ENCODE data around the gene NAA20.

NAA20 gene, protein sequence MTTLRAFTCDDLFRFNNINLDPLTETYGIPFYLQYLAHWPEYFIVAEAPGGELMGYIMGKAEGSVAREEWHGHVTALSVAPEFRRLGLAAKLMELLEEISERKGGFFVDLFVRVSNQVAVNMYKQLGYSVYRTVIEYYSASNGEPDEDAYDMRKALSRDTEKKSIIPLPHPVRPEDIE

DNA sequence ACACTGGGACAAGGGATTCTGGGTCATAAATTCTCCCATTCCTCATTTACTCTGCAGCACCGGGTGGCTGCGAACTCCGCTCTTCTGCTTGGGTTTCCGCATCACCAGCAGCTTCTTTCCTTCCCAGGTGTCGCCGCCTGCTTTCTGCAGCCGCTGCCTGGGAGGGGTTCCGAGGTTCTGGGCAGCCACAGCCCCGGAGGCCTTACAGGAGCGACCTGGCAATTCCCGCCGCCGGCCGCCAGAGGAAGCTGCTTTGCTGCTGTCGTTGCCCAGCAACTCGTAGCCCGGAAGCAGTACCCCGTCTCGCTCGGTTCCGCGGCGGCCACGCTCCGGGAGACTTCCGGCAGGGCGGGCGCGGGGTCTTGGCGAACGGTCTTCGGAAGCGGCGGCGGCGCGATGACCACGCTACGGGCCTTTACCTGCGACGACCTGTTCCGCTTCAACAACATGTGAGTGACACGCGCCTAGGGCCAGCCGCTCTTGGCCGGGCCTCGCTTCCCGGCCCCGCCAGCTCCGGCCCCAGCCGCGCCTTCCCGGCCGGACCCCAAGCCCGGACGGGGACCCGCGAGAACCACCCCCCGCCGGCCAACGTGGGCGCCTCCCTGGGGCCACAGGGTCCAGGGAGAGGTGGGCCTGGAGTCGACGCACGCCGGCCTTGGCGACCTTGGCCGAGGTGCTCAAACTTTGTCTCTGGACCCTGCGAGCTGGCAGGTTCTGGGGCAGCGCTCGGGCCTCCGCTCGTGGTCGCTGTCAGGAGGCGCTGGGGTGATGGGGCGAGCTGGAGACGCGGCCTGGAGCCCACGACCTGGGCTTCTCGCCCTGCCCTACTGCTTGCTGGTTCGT lies at the start of gene NAA20:
Gene NAA20, plus strand, starts transcription at position 362 of the 843 bp plus-strand sequence. Its CDS starts 35 bp downstream, at position 397.
- peak; percentile 56 to 92 (median 88) for DNase-seq

DNA sequence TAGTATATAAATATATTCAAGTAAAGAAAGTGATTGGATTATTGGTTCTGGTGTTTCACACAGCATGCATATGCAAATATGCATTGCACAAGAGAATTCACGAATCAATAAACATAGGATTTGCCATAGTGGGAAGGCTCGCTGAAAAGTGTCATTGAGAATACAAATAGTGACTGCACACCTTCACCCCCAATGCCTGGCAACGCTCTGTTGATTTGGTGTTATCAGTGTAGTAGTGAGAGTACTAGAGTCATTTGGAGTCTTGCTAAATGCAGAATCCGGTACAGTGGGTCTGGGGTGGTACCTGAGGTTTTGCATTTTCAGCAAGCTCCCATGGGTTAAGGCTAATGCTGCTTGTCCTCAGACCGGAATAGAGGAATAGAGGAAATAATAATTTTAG lies 49.7 kb upstream of the NAA20 start:
- no peak for DNase-seq

DNA sequence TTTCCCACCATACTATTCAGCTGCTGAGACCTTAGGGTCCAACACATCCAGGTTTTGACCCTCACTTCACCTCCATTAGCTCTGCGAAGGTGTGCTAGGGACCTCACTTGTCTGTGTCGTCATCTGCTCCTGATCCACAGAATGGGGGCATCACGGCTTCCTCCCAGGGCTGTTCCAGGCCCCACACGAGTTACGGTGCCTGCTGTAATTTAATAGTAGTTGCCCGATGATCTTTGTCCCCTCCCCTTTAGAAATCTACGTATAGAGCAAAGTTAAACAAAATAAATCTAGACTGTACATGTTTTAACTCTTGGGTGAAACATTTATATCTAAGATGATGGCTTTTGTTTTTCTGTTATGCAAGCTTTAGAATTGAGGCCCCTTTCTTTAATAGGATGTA lies 49.1 kb upstream of the NAA20 start:
- no peak for DNase-seq

DNA sequence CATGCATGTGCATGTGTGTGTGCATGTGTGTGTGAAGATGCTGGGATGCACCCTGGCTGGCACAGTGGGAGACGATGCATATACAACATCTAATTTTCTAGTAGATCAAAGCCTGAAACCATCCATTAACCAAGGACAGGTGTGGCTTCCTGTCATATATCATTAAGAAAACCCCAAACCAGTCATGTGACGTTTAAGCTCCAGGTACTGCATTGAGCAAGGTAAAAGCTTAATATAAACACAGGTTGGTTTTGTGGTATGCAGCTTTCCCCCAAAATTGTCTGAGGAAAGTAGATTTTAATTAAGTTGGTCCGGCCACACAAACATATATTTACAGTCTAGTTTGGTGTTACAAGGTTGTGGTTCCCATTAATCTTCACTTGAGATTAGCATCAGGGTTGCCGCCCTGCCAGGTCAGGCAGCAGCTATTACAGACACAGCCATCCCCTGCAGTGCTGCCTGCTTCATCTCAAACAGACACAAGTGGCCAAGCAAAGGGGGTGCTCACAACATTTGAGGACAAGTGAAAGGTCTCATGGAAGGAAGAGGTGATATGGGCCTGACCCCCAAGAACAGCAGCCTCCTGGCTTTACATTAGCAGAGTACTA lies 48.6 kb upstream of the NAA20 start:
- DNase-seq = no peak

DNA sequence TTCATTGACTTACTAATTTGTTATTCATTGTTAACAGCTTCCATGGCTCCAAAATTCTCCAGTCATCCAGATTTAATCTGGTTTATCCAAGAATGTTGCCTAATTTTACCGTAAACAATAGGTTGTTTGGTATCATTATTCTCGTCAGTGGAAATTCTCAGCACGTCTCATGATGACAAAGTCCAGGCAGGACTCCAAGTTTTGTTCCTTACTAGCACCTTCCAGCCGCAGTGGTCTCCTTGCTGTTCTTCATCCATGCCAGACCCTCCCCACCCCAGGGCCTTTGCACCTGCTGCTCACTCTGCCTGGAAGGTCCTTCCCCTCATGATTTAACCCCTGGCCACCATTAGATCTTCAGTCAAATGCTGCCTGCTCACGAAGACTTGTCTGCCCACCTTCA lies 48.1 kb upstream of the NAA20 start:
- DNase-seq = no peak

DNA sequence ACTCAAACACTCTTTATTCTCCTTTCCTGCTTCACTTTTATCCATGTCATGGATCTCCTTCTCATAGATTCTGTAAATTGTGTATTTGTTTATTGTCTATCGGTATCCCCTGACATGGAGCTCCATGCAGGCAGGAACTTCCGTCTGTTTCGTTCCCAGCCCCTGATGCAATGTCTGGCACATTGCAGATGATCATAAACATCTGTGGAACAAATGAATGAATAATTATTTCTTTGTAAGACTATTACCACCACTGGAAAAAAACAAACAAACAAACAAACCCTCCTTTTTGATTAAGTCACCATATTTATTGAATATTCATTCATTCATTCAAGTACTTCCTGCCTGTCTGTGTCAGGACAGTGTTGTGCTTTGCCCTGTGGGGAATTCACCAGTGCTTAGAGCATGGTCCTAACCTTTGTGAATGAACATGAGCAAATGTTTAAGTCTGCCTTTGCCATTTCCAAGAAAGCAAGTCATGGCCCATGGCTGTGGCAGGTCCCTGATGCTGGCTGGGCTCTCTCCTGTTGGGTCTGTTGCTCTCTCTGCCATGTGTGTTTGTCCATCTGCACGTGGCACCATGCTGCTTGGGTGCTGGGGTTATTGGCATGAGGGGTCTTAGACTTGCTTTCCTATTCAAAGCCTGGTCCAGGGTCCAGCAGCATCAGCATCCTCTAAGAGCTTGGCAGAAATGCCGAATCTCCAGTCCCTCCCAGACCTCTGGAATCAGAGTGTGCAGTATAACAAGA lies 47.5 kb upstream of the NAA20 start:
- no peak for DNase-seq

DNA sequence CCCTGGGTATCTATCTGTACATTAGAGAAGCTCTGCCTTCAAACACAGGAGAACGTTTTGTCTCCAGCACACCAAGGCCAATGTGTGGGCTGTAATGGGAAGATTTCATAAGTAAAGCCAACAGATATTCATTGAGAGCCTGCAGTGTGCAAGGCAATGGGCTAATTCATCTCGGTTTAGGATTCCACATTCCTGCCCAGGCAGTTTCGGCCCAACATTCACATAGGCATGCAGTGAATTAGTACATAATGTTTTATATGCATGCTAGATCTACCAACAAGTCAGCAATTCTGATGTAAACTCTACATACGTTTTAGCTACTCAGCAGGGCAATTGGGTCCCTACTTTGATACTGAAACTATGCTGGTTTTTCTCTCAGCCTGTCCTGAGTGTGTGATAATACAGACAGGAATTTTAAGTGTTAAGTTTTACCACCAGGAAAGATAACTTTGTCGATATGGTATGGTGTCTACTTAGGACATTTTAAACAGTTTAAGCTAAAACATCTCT lies 46.9 kb upstream of the NAA20 start:
- DNase-seq = no peak

DNA sequence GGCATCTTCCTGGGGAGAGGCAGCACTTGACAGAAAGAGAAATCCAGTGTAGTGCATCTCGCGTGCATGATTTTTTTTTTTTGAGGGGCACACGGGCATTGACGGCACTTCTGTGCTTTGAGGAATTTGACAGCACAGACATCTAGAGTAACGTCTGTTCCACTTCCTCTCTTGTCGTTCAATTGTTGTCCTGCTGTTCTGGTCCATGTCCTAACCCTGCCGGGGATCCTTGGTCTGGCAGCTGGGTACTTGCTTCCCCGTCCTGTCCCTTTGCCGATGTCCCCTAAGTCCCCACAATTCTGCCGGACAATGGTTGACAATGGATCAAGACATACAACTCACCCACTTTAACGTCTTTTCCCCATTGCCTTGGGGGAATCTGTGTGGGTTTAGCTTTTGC lies 46.0 kb upstream of the NAA20 start:
- no peak for DNase-seq

DNA sequence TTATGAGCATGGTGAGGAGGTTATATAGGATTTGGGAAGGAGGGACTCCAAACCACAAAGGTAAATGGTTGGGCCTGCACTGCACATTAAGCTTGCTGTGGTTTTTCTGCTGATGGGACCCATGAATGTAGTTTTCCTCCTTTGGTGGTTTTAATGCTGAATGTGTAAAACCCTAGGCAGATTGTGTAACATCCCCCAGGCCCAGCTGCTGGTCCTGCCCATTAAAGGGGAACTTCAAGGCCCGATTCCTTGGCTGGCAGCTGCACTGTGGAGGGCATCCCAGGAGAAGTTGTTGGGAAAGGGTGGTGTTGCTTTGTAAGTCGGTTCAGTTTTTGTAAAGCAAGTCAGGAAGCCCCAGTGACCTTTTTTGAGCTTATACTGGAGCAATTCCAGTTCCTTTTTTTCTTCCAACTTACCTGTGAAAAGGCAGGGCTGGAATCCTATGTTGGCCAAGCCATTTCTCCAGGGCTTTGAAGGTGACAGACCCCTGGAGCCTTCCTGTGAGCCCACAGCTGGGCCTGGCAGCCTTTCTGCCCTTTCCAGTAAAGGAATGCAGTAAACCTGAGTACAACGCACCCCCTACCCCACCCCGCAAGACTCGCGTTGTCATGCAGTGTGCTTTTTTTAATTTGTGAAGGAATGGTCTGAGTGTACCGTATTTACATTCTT lies 43.1 kb upstream of the NAA20 start:
- DNase-seq = peak in 7 of 14 donors; percentile 37 to 75 (median 59)

DNA sequence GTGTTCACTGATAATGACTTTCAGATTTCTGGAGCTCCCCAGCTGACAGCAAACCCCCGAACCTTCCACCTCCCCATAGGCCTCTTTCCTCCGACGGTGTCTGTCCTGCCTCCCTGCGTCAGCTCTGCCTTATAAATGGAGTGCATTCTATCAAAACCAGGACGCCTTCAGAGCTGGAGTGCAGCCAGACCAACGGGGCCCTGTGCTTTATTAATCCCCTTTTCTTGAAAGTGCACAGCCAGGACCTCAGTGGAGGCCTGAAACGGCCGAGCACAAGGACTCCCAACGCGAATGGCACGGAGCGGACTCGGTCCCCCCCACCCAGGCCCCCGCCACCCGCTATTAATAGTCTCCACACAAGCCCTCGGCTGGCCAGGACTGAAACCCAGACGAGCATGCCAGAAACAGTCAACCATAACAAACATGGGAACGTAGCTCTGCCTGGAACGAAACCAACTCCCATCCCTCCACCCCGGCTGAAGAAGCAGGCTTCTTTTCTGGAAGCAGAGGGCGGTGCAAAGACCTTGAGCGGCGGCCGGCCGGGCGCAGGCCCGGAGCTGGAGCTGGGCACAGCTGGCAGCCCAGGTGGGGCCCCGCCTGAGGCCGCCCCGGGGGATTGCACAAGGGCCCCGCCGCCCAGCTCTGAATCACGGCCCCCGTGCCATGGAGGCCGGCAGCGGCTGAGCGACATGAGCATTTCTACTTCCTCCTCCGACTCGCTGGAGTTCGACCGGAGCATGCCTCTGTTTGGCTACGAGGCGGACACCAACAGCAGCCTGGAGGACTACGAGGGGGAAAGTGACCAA lies 42.3 kb upstream of the NAA20 start:
- peak in 13 of 14 donors; percentile 34 to 92 (median 81) for DNase-seq

DNA sequence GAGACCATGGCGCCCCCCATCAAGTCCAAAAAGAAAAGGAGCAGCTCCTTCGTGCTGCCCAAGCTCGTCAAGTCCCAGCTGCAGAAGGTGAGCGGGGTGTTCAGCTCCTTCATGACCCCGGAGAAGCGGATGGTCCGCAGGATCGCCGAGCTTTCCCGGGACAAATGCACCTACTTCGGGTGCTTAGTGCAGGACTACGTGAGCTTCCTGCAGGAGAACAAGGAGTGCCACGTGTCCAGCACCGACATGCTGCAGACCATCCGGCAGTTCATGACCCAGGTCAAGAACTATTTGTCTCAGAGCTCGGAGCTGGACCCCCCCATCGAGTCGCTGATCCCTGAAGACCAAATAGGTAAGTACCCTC lies 41.7 kb upstream of the NAA20 start:
- peak in 4 of 14 donors; percentile 59 to 82 (median 70) for DNase-seq

DNA sequence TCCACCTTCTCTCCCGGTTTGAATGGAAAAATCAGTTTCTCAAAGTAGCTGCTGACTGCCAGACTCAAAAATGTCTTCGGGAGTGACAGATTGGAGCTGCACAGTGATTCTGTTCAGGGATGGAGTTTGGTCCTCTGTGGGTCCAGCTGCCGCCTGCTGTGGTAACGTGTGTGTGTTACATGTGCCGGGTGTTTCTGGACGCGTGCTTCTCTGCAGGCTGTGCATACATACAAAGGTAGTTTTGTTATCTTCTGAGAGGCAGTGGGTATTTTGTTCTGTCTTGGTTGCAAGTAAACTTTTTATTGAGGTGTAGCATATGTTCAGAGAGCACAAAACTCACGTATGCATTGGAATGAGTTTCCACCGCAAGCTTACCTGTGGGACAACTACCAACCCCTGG lies 41.3 kb upstream of the NAA20 start:
- DNase-seq = peak in 6 of 14 donors; percentile 30 to 68 (median 54)

DNA sequence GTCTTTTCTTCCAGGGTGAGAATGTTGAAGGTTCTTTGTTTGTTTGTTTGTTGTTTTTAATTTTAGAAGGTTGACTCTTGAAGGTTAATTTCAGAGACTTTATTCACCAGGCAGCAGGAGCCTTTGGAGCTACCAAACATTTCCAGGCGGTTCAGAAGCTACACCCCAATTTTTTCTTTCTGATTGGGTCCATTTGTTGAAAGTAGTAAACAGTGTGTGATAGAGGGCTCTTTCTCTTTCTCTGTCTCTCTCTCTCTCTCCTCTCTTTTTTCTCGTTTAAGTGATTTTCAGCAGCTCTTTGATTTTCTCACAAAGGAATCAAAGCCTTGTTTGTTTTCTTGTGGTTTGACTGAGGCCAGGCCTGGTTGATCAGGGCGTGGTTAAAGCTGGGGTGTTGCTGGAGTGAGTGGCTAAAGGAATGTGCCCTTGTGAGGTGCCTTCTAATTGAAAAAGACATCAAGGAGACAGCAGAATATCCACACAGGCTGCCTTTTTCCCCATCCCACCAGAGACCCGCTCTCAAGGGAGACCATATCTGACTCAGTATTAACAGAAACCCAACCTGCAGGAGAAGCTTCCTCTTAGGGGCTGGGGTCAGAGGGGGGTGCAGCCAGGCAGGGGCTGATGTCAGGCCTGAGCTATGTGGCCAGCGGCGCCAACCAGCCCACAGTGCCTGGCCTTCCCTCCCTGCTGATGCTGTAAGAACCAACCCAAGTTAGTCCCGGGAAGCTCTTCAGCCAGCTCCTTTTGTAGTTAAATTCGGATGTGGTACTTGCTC lies 40.4 kb upstream of the NAA20 start:
- DNase-seq = peak in 11 of 14 donors; percentile 33 to 82 (median 53)

DNA sequence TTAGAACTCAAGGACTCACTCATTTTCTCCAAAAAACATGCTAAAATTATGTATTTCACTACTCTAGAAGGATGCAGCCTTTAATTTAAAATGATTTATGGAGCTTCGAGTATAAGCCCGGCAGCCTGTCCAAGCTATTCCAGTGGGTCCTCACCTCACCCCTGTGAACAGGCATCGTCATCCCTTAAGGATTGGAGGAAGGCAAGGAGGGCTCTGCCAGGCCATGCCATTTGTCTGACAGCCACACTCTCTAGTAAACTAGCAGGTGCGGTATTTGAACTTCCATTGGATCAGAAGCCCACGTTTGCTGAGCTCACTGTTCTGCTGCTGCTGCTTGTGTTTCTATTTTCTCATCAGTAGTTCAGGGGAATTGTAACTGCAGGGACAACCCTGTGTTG lies 39.8 kb upstream of the NAA20 start:
- peak in 3 of 14 donors; percentile 29 to 50 (median 48) for DNase-seq

DNA sequence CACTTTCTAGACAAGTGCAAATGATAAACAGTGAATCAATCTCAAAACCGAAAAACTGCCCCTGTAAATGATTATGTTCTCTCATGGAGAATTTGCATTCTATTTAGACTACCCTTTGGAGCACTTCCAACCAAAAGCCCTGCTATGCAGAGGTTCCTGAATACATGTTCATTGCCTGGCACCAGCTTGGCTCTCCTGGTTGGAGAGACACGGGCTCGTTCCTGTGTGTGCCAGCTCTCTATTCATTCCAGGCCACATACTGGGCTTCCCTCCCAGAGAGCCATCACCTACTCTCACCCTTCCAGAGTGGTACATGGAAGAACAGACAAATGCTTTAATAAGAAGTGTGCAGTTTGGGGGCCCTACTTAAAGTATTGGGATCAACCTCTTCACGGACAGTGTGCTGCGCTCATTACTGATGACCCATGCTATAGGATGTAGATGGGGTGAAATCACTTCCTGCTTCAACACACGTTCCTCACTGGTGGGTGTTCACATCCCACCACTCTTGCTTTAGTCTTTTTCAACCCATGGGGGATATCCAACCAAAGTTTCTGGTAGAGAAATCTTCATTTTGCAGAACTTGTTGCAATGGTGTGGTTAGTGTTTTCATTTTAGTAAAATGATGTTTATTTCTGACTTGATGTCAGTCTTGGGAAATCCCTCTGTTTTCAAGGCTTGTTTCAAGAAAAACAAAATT lies 38.5 kb upstream of the NAA20 start:
- DNase-seq = peak in 6 of 14 donors; percentile 16 to 38 (median 29)

DNA sequence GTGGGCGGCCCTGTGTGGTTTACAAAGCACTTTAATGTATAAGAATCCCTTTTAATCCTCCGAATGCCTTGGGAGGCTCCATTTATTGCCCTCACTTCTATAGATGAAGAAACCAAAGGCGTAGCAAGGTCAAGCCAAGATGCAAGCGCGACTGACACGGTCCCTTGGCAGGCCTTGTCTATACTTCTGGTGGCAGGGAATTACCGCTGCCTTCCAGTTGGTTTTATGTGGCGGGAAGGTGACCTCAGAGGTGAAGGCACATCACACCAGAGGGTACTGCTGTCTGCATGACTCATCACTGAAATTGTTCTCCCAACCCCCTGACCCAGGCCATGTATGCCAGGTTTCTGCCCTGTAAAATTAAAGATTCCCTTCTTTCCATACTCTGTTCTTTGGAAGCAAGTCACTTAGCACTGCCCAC lies 36.1 kb upstream of the NAA20 start:
- DNase-seq = peak in 1 of 14 donors; percentile 46

DNA sequence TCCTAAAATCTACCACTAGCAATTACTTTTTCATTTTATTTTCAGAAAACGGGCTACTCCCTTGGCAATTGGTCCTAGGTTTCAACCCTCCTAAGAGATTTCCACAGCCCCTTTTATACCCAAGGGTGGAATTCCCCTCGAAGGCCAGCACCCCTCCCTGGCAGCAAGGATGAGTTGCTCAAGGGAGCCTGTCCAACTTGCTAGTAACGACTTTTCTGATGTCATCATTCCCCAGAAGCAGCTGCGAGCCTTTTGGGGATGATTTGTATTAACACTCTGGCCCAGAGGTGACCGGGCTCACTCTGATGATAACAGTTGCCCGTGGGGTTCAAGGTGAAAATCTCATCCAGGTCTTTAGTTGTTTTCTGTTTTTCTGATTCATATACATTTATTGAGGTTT lies 30.7 kb upstream of the NAA20 start:
- peak in 1 of 14 donors; percentile 51 for DNase-seq

DNA sequence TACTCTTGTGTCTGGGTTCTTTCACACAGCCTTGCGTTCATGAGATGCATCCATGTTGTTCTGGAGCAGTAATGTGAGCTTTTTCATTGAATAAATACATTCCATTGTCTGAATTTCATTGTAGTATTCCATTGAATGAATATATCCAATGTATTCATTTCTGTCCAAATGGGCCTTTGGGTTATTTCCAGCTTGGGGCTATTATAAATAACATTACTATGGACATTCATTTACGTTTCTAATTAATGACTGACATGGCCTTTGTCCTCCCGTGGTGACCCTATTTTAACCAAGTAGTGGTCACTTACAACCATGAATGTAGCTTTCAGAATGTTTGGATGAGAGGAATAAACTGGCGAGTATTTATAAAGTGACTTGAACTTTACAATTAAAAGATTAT lies 30.1 kb upstream of the NAA20 start:
- DNase-seq = no peak

DNA sequence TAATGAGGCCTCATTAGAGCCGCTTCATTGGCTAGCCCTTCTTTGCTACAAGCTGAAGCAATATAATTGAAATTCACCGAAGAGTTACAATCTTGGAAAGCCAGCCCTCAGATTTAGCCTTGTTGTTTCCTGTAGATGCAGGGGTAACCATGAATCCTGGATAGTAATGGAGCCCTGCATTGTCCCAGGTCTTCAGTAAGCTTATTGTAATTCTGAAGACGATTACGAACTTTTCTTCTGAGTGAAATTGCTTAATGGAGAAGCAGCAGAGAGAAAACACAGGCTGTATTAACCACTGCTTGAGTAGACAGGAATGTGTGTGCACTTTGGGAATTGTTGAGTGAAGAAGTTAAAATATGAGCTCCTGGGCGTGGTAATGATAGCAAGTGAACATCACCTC lies 26.3 kb upstream of the NAA20 start:
- DNase-seq = no peak

DNA sequence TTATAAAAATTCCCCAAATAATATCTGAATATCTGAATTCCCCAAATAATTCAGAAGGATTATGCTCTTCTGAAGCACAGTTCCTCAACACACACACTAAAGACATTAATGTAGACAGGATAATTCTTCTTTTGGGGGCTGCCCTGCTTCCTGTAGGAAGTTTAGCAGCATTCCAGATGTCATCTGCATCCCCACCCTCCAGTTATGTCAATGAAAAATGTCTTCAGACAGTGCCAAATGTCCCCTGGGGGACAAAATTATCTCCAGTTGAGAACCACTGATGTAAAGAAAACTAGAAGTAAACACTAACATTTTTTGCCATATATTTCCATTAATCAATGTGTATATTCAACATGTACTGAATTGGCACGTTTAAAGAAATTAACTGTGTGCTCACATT lies 25.9 kb upstream of the NAA20 start:
- no peak for DNase-seq

Measured in C1 segment of cervical spinal cord (tissue), 14 donors.